H9 (cell line): Measurements from ENCODE around the gene TMEM145. TPM values are rescaled to one million over a fixed set of nuclear protein-coding genes. Genes with fewer than 3 reads are reported as not detected.

Experiments used
- DNase-seq: peaks from one replicate; pipeline ENCODE4 v3.0.0-alpha.2; 2017
- H2AFZ ChIP-seq: one replicate; pipeline ENCODE4 v1.6.1; 2013; ENCODE audit warnings: mild to moderate bottlenecking, low read length, control low read depth, moderate library complexity
- H2AK5ac ChIP-seq: 2 replicates; pipeline ENCODE4 v1.6.1; 2013; ENCODE audit warnings: low read length, control low read depth, mixed read lengths; ENCODE audit not compliant: insufficient read length
- H2BK120ac ChIP-seq: one replicate; pipeline ENCODE4 v1.6.1; 2013; ENCODE audit warnings: low read depth, mild to moderate bottlenecking, low read length, control low read depth, inconsistent platforms; ENCODE audit not compliant: poor library complexity, severe bottlenecking
- H2BK12ac ChIP-seq: 2 replicates; pipeline ENCODE4 v1.6.1; 2013; ENCODE audit warnings: low read length, control low read depth, mixed read lengths, low read depth; ENCODE audit not compliant: insufficient read length
- H2BK15ac ChIP-seq: 2 replicates; pipeline ENCODE4 v1.6.1; 2013; ENCODE audit warnings: low read depth, low read length, control low read depth
- H2BK20ac ChIP-seq: one replicate; pipeline ENCODE4 v1.6.1; 2013; ENCODE audit warnings: low read depth, mild to moderate bottlenecking, low read length, control low read depth, inconsistent platforms; ENCODE audit not compliant: poor library complexity, severe bottlenecking
- H2BK5ac ChIP-seq: 2 replicates; pipeline ENCODE4 v1.6.1; 2013; ENCODE audit warnings: low read length, control low read depth, mixed read lengths; ENCODE audit not compliant: insufficient read length
- H3K14ac ChIP-seq: 2 replicates; pipeline ENCODE4 v1.6.1; 2013; ENCODE audit warnings: low read length, control low read depth; ENCODE audit not compliant: insufficient read depth
- H3K18ac ChIP-seq: 2 replicates; pipeline ENCODE4 v1.6.1; 2013; ENCODE audit warnings: low read depth, mild to moderate bottlenecking, mixed read lengths, low read length, control low read depth; ENCODE audit not compliant: insufficient read length
- H3K23ac ChIP-seq: 2 replicates; pipeline ENCODE4 v1.6.1; 2013; ENCODE audit warnings: low read length, control low read depth, mixed read lengths, low read depth; ENCODE audit not compliant: insufficient read length
- H3K23me2 ChIP-seq: 2 replicates; pipeline ENCODE4 v1.6.1; 2013; ENCODE audit warnings: low read depth, mild to moderate bottlenecking, mixed read lengths, low read length, control low read depth; ENCODE audit not compliant: insufficient read length, poor library complexity, severe bottlenecking
- H3K27ac ChIP-seq: 2 replicates; pipeline ENCODE4 v1.5.1; 2013; ENCODE audit warnings: low read length, control low read depth, mixed read lengths, low read depth; ENCODE audit not compliant: insufficient read length
- H3K27me3 ChIP-seq: 2 replicates; pipeline ENCODE4 v1.6.1; 2013; ENCODE audit warnings: low read length, control low read depth, inconsistent platforms; ENCODE audit not compliant: insufficient read depth
- H3K4ac ChIP-seq: 2 replicates; pipeline ENCODE4 v1.6.1; 2013; ENCODE audit warnings: low read depth, mild to moderate bottlenecking, control low read depth, inconsistent platforms, low read length, moderate library complexity
- H3K4me1 ChIP-seq: 2 replicates; pipeline ENCODE4 v1.6.1; 2013; ENCODE audit warnings: low read length, control low read depth, inconsistent platforms; ENCODE audit not compliant: insufficient read depth
- H3K4me2 ChIP-seq: 2 replicates; pipeline ENCODE4 v1.6.1; 2013; ENCODE audit warnings: low read length, control low read depth, mixed read lengths; ENCODE audit not compliant: insufficient read length, insufficient read depth
- H3K56ac ChIP-seq: 2 replicates; pipeline ENCODE4 v1.6.1; 2013; ENCODE audit warnings: low read depth, mild to moderate bottlenecking, mixed read lengths, low read length, control low read depth; ENCODE audit not compliant: insufficient read length
- H3K79me1 ChIP-seq: 2 replicates; pipeline ENCODE4 v1.6.1; 2013; ENCODE audit warnings: low read depth, mild to moderate bottlenecking, moderate library complexity, low read length, control low read depth, inconsistent platforms; ENCODE audit not compliant: insufficient read depth, poor library complexity, severe bottlenecking
- H3K79me2 ChIP-seq: 2 replicates; pipeline ENCODE4 v1.6.1; 2013; ENCODE audit warnings: low read length, control low read depth, inconsistent platforms; ENCODE audit not compliant: insufficient read depth
- H3K9ac ChIP-seq: 2 replicates; pipeline ENCODE4 v1.6.1; 2013; ENCODE audit warnings: low read length, control low read depth, mixed read lengths; ENCODE audit not compliant: insufficient read length; ENCODE audit errors: extremely low read depth
- H3K9me3 ChIP-seq: one replicate; pipeline ENCODE4 v1.6.1; 2013; ENCODE audit warnings: low read depth, low read length, inconsistent platforms; ENCODE audit not compliant: control insufficient read depth
- H3T11ph ChIP-seq: one replicate; pipeline ENCODE4 v1.6.1; 2013; ENCODE audit warnings: mild to moderate bottlenecking, low read length, control low read depth, inconsistent platforms
- H4K20me1 ChIP-seq: one replicate; pipeline ENCODE4 v1.6.1; 2013; ENCODE audit not compliant: control insufficient read depth, insufficient read length, insufficient read depth
- H4K5ac ChIP-seq: 2 replicates; pipeline ENCODE4 v1.6.1; 2013; ENCODE audit warnings: low read depth, mild to moderate bottlenecking, mixed read lengths, low read length, control low read depth; ENCODE audit not compliant: insufficient read length
- H4K8ac ChIP-seq: replicated peaks from 2 replicates; pipeline ENCODE4 v1.6.1; 2013; ENCODE audit warnings: low read length, control low read depth, mixed read lengths, low read depth; ENCODE audit not compliant: insufficient read length
- H4K91ac ChIP-seq: 2 replicates; pipeline ENCODE4 v1.6.1; 2013; ENCODE audit warnings: low read depth, mild to moderate bottlenecking, moderate library complexity, mixed read lengths, low read length, control low read depth; ENCODE audit not compliant: insufficient read length
- H3K27ac Mint-ChIP-seq, 3 experiments: 2 replicates in 2 of 3; 3 replicates in 1 of 3; pipeline ENCODE4 v1.8.0; 2020 to 2021; ENCODE audit warnings: mixed read lengths in 3 of 3, mild to moderate bottlenecking in 1 of 3, moderate library complexity in 1 of 3
- H3K27me3 Mint-ChIP-seq: 2 replicates; pipeline ENCODE4 v1.8.0; 2021; ENCODE audit warnings: low read depth, mild to moderate bottlenecking, moderate library complexity, mixed read lengths
- H3K36me3 Mint-ChIP-seq, 3 experiments: 2 replicates in 2 of 3; 3 replicates in 1 of 3; pipeline ENCODE4 v1.8.0; 2020 to 2021; ENCODE audit warnings: low read depth in 3 of 3, mixed read lengths in 3 of 3; ENCODE audit not compliant: insufficient read depth in 1 of 3
- H3K4me1 Mint-ChIP-seq, 2 experiments: 2 replicates each; pipeline ENCODE4 v1.8.0; 2020; ENCODE audit warnings: mixed read lengths in 2 of 2
- H3K4me3 Mint-ChIP-seq, 2 experiments: 2 replicates in 1 of 2; 3 replicates in 1 of 2; pipeline ENCODE4 v1.8.0; 2020 to 2021; ENCODE audit warnings: mild to moderate bottlenecking in 2 of 2, mixed read lengths in 2 of 2, moderate library complexity in 1 of 2
- H3K9me3 Mint-ChIP-seq, 2 experiments: 2 replicates in 1 of 2; 3 replicates in 1 of 2; pipeline ENCODE4 v1.8.0; 2020; ENCODE audit warnings: mild to moderate bottlenecking in 2 of 2, mixed read lengths in 2 of 2, moderate library complexity in 1 of 2
- WGBS: extraction: QIAGEN DNeasy Blood & Tissue Kit; methylation state at CpG from one replicate; pipeline ENCODE4 v1.1.7; 2013; ENCODE audit warnings: missing lambda C conversion rate, low lambda C conversion rate, mixed read lengths; ENCODE audit not compliant: insufficient read length; ENCODE audit errors: extremely low coverage; 5-methylcytosine and 5-hydroxymethylcytosine counted together
- total RNA-seq: library from RNA; stranded (reverse); gene quantifications from 2 replicates; pipeline ENCODE4 v1.2.1, GENCODE V29; 2021
- TF ChIP-seq, protein P1 (sequence below): fragments of 200-600 bp; sonication (generic); conservative IDR thresholded peaks from 3 replicates; pipeline ENCODE4 v1.8.0; 2021; ENCODE audit warnings: antibody characterized with exemption, mild to moderate bottlenecking

Gene TMEM145
- total RNA-seq, 1 experiment from 2014 or later = 4.5 TPM

DNA sequence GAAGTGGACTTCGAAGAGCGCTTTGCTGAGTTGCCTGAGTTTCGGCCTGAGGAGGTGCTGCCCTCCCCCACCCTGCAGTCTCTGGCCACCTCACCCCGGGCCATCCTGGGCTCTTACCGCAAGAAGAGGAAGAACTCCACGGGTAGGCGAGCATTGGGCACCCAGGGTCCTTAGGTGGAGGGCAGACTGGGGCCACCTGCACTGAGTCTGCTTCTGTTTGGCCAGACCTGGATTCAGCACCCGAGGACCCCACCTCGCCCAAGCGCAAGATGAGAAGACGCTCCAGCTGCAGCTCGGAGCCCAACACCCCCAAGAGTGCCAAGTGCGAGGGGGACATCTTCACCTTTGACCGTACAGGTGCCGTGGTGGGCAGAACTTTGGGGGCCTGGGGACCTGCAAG is 19.2 kb upstream of the TMEM145 start:
- Histone ChIP-seq H3K79me1 (no peaks in the 10 kb centered on the region), H3K56ac (no peak overlapping the region), H4K91ac (no peak overlapping the region), H2BK12ac (no peak overlapping the region), H3K18ac (no peak overlapping the region), H3K79me2 (no peaks in the 10 kb centered on the region), H3K4me2 (no peak overlapping the region), H3K27me3 (no peaks in the 10 kb centered on the region), H3K4ac (no peak overlapping the region), H2BK120ac (no peak overlapping the region), H3K4me1 (no peaks in the 10 kb centered on the region), H2BK15ac (no peak overlapping the region), H3K27ac (no peak overlapping the region), H3K23ac (no peak overlapping the region), H3K23me2 (peaks cover 3% of the 10 kb centered on the region), H2AFZ (no peak overlapping the region), H3K9me3 (no peaks in the 10 kb centered on the region), H4K5ac (no peak overlapping the region), H3K14ac (no peak overlapping the region), H3T11ph (no peak overlapping the region), H4K20me1 (no peaks in the 10 kb centered on the region), H2AK5ac (no peak overlapping the region), H3K9ac (no peak overlapping the region), H2BK20ac (no peak overlapping the region), H2BK5ac (no peak overlapping the region), H4K8ac (no peak overlapping the region)
- WGBS = no CpG with 5 or more reads among the region's 15 CpGs
- H3K4me1 Mint-ChIP-seq = peaks cover 3 to 39% of the 10 kb centered on the region in 2 experiments
- H3K27ac Mint-ChIP-seq = peak overlapping the region in 1 of 3 experiments; percentile 91; a peak in 1 of 7 replicates
- DNase-seq = no peak
- no peaks in the 10 kb centered on the region for H3K27me3 Mint-ChIP-seq
- H3K36me3 Mint-ChIP-seq = peaks cover 13 to 63% (median 46%) of the 10 kb centered on the region in 3 experiments; a peak in 6 of 7 replicates
- no peaks in the 10 kb centered on the region for H3K9me3 Mint-ChIP-seq
- no peak overlapping the region for H3K4me3 Mint-ChIP-seq
- TF ChIP-seq, protein P1, sequence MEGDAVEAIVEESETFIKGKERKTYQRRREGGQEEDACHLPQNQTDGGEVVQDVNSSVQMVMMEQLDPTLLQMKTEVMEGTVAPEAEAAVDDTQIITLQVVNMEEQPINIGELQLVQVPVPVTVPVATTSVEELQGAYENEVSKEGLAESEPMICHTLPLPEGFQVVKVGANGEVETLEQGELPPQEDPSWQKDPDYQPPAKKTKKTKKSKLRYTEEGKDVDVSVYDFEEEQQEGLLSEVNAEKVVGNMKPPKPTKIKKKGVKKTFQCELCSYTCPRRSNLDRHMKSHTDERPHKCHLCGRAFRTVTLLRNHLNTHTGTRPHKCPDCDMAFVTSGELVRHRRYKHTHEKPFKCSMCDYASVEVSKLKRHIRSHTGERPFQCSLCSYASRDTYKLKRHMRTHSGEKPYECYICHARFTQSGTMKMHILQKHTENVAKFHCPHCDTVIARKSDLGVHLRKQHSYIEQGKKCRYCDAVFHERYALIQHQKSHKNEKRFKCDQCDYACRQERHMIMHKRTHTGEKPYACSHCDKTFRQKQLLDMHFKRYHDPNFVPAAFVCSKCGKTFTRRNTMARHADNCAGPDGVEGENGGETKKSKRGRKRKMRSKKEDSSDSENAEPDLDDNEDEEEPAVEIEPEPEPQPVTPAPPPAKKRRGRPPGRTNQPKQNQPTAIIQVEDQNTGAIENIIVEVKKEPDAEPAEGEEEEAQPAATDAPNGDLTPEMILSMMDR = no peak
